Hematopoietic multipotent progenitor cell (in vitro differentiated cells): ENCODE measurements around the gene PPM1L. TPM values are rescaled to one million over a fixed set of nuclear protein-coding genes. Genes with fewer than 3 reads are reported as not detected.

Source experiments
- total RNA-seq: library from RNA; depleted of rRNA; stranded (reverse); fragments of >200 nt; gene quantifications from one replicate; pipeline ENCODE4 v1.2.3, GENCODE V29; 2012

Gene PPM1L
- total RNA-seq, 1 donor: 16.4 TPM

Other genes starting within 250 kb of the PPM1L start
- gene KPNA4, start 190.7 kb upstream of the PPM1L start, total RNA-seq: 16.4 TPM
- not detected for gene ARL14, start 79.1 kb upstream of the PPM1L start, total RNA-seq